CD1c-positive myeloid dendritic cell (primary cell): ENCODE results near the gene MGLL.

Source experiments
- DNase-seq: peaks from one replicate; pipeline ENCODE4 v3.0.0-alpha.2; 2016; ENCODE audit errors: extremely low spot score

The MGLL gene

GRCh38 chr3:127822041-127822681 is at the start of gene MGLL:
Gene MGLL, minus strand, starts transcription at chr3:127822515. Its CDS starts 197 bp downstream, at chr3:127822318.
- DNase-seq = peak; percentile 18

GRCh38 chr3:127870156-127870555 is 47.8 kb upstream of the MGLL start:
- DNase-seq = no peak

GRCh38 chr3:127867986-127868385 is 45.7 kb upstream of the MGLL start:
- DNase-seq = no peak

- DNase-seq = no peak
Measured at GRCh38 chr3:127867412-127867811, 45.1 kb upstream of the MGLL start.

GRCh38 chr3:127865941-127866340 is 43.6 kb upstream of the MGLL start:
- no peak for DNase-seq

GRCh38 chr3:127860211-127860696 is 37.9 kb upstream of the MGLL start:
- DNase-seq = no peak

GRCh38 chr3:127859730-127860129 is 37.4 kb upstream of the MGLL start:
- no peak for DNase-seq

- DNase-seq = no peak
Measured at GRCh38 chr3:127858937-127859336, 36.6 kb upstream of the MGLL start.

GRCh38 chr3:127858521-127858920 is 36.2 kb upstream of the MGLL start:
- peak; percentile 37 for DNase-seq

- DNase-seq = no peak
Measured at GRCh38 chr3:127857333-127857732, 35.0 kb upstream of the MGLL start.

- DNase-seq = no peak
Measured at GRCh38 chr3:127856801-127857200, 34.5 kb upstream of the MGLL start.

- DNase-seq = no peak
Measured at GRCh38 chr3:127855246-127855645, 32.9 kb upstream of the MGLL start.

- DNase-seq = no peak
Measured at GRCh38 chr3:127853681-127854080, 31.4 kb upstream of the MGLL start.

- no peak for DNase-seq
Measured at GRCh38 chr3:127851899-127852298, 29.6 kb upstream of the MGLL start.

GRCh38 chr3:127849368-127849767 is 27.1 kb upstream of the MGLL start:
- no peak for DNase-seq

GRCh38 chr3:127848131-127849129 is 26.1 kb upstream of the MGLL start:
- DNase-seq = no peak

GRCh38 chr3:127847236-127847720 is 25.0 kb upstream of the MGLL start:
- DNase-seq = no peak

GRCh38 chr3:127846576-127846975 is 24.3 kb upstream of the MGLL start:
- DNase-seq = no peak

GRCh38 chr3:127844326-127844942 is 22.1 kb upstream of the MGLL start:
- no peak for DNase-seq

GRCh38 chr3:127840671-127841070 is 18.4 kb upstream of the MGLL start:
- no peak for DNase-seq

GRCh38 chr3:127839099-127839498 is 16.8 kb upstream of the MGLL start:
- DNase-seq = no peak
